Epithelial cell of prostate (primary cell): ENCODE data around the gene PLCB2.

Experiments
- DNase-seq: peaks from one replicate; pipeline ENCODE4 v3.0.0-alpha.2; 2011; ENCODE audit warnings: low read depth, low spot score
- H3K27ac ChIP-seq: fragments of 450-650 bp; 2 replicates; pipeline ENCODE4 v1.5.1; 2017; ENCODE audit warnings: mild to moderate bottlenecking

The PLCB2 gene

GRCh38 chr15:40289140-40289775 is 18.5 kb downstream of the PLCB2 start:
- DNase-seq, result no peak
- no peak overlapping the region for H3K27ac ChIP-seq

GRCh38 chr15:40287968-40288367 is 19.8 kb downstream of the PLCB2 start:
- no peak overlapping the region for H3K27ac ChIP-seq
- no peak for DNase-seq

DNA sequence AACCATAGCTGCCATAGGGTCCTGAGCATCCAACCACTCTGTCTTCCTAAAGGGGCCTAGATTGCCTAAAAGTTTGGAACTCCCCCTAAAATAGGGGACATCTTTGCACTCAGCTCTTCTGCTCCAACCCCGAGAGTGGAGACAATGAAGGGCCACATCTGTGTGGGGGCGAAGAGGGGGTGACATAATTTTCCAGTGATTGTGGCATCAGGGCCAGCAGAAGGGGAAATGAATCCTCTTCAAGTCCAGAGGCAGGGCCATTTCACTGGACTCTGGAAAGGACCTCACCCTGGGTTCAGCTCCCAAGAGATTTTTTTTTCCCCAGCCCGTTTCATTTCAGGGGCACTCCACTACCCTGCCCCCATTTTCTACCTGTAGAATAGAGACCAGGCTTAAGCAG is 20.2 kb downstream of the PLCB2 start:
- no peak for DNase-seq
- H3K27ac ChIP-seq, result no peak overlapping the region

DNA sequence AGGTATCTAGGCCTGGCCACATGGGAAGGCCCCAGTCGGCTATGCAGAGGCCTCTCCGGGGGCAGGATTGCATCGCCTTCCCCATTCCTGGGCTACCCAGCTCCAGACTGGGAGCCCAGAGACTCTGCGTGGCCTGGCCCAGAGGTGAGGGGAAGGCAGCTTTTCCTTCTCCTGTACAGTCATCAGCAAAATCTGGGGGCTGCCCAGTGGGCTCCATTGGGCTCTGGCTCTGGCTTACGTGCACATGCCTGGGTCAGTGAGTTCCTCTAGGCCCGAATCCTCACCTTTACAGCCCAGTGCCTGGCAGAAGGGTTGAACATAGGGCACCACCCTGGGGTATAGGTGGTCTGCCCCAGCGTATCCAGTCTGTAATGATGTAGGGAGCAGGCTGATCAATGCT is 20.9 kb downstream of the PLCB2 start:
- H3K27ac ChIP-seq, result no peak overlapping the region
- no peak for DNase-seq

DNA sequence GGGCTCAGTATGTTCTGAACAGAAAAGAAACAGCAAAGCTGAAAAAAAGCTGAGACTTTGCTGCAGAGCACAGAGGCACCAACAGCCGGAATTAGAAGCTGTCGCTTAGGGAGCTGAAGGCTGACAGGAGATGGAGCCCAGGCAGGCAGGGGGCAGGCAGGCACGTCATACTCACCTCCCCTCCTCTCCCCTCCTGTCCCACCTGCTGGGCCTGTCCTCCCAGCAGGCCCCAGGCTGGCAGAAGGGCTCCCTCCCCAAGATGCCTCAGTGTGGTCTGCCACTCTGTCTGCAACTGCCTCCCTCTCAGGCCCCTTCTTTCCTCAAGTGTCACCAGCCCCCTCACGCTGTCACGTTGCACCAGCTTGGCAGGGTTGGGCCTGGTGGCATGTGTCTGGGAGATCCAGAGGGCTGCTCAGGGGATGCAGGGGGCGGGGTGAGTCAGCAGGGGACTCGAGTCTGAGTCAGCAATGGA is 21.6 kb downstream of the PLCB2 start:
- no peak overlapping the region for H3K27ac ChIP-seq
- no peak for DNase-seq

- no peak for DNase-seq
- no peak overlapping the region for H3K27ac ChIP-seq
Measured at GRCh38 chr15:40285554-40286011, 22.2 kb downstream of the PLCB2 start.

- no peak overlapping the region for H3K27ac ChIP-seq
- no peak for DNase-seq
Measured at GRCh38 chr15:40285151-40285550, 22.6 kb downstream of the PLCB2 start.

DNA sequence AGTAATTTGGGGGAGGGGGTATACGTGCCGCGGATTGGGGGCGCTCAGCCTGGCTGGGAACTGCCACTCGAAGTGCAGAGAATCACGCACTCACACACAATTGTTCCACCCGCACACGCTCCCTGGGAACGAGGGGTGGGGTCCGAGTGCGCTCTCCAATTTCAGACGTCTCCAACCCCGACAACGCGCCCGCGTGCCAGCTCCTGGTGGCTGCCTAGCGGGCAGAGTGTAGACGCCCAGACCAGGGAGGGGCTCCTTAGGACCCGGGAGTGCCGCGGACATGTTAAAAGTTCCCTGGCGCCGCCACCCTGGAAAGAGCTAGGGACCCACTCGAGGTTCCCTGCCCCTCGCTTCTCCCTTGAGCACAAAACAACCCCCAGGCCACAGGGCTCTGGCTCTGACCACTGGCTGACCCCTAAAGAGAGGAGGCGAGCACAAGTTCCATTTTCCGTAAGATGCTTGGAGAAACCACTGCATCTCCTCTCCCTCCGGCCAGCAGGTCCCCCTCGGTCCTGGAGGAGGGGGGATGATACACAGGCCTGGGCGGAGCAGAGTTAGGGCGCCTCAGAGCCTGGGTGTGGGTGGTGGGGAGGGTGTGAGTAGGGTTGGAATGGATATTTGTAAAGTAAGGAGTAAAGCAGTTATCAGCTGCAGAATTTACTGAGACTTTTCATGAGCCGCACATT is 24.0 kb downstream of the PLCB2 start:
- H3K27ac ChIP-seq, result no peak overlapping the region
- no peak for DNase-seq

DNA sequence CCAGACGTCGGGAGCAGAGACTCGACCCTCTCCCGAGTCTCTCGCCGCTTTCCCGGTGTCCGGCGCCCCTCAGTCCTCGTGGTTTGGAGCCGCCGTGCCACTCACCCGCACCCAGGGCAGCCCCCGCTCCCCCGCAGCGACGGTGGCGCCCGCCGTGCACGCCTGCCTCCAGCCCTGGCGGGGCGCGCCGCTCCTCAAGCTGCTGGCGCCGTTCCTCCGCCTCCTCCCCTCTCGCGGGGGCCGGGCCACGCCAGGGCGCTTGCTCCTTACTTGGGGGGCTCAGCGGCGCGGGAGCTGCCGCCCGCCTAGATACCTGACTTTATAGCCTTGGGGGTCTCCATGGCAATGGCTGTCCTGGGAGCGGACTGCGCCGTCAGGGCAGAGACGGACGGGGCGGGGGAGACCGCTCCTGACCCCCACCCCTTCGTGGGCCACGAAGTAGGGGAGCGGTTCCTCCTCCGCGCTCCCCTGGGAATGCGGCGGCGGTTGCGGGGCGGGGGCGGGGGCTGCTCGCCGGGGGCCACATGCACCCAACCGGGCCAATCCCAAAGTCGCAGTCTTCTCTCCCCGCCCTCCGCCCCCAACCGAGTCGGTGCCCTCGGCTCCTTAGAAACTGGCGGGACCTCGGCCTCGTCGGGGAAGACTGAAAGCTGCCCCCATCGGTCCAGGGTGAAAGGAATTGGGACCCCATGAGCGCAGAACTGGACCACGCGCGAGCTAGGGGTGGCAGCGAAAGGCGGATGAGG is 24.7 kb downstream of the PLCB2 start, which contains the start of gene ANKRD63:
ANKRD63 (minus strand) TSS at position 196 of the 746 bp plus-strand sequence. CDS start 478 bp downstream, outside the sequence.
- DNase-seq, result no peak
- H3K27ac ChIP-seq, result no peak within 1 kb of the TSS

- H3K27ac ChIP-seq, result no peak overlapping the region
- no peak for DNase-seq
Measured at GRCh38 chr15:40282147-40282868, 25.4 kb downstream of the PLCB2 start.

DNA sequence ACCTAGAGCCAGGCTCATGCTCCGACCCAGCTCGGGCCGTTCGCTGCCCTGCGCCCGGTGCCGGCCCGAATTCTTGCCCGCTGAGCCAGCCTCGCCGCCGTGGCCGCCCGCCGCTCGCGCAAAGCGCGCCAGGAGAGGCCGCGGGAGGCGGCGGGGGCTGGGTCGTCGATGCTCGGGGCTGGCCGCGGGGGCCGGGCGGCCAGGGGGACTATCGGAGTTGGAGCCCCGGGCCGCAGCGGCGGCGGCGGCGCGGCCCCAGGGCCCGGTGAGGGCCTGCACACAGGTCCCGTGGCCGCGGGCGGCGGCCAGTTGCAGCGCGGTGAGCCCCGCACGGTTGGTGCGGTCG is 26.0 kb downstream of the PLCB2 start:
- no peak for DNase-seq
- H3K27ac ChIP-seq, result no peak overlapping the region

DNA sequence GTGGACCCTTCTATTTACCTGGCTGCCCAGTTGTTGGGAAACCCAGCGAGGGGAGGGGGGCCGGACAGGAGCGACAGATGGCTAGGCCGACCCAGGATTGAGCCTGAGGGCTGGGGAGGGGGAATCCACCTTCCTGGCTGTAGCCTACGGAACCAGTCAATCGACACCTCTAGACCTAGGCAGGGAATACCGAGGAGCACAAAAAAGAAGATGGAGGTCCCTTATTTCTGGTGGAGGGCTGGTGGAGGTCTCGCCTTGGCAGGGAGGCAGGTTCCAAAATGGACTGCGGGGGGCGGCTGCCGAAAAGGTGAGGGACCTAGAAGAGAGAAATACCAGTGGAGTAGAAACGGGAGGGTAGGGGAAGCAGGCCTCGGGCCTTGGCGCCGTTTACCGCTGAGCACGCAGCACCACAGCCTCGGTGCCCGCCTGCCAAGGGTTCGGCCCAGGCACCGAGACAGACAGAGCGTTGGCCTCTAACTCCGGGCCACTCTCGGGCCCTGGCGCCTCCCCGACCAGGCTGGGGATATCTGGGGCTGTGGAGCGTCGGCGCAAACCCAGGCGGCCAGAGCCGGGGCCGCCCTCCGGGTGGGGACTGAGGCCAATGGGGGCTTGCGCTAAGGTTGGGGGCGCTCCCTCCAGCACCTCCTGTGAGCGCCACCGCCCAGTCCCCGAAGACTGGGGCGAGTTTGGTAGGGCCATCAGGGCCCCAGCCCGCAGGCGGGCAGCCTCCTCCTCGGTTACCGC is 26.5 kb downstream of the PLCB2 start:
- DNase-seq, result no peak

DNA sequence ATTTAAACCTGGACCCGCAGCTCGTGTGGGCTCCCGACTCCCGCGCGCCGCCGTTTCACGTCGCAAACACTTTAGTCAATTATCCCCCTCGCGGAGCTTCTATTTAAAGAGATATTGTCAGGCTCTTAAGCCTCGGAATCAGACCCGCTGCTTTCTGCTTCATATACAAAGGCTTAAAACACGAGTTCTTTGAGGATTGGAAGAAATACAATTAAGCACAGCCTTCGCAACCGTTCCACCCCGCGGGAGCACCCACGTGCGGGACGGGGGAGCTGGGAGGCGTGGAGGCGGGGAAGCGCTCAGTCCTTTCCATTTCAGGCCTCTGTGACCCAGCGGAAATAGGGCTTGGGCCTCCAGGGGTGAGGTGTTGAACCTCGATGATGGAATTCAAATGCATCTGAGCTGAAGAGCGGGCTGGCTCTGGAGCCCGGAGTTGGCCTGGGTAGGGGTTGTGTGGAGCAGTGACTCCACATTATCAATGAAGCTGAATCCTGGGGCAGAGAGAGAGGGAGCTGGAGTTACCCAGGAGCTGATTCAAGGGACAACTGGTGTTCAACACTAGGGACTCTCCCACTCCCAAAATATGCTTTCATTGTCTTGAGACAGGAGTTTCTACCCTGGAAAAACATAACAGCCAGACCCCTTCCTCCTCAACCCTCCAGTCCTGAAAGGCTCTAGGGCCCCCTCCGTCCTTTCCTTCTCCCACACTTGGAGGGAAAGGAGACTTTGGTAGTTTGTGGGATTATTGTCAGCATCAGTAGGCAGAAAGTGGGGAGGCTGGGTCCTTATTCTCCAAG is 27.3 kb downstream of the PLCB2 start:
- DNase-seq, result no peak
- H3K27ac ChIP-seq, result no peak overlapping the region

More for the DNA sequence above, 26.5 kb downstream of the PLCB2 start:
- H3K27ac ChIP-seq, result no peak overlapping the region

GRCh38 chr15:40279437-40280141 is 28.1 kb downstream of the PLCB2 start:
- no peak overlapping the region for H3K27ac ChIP-seq
- DNase-seq, result no peak

DNA sequence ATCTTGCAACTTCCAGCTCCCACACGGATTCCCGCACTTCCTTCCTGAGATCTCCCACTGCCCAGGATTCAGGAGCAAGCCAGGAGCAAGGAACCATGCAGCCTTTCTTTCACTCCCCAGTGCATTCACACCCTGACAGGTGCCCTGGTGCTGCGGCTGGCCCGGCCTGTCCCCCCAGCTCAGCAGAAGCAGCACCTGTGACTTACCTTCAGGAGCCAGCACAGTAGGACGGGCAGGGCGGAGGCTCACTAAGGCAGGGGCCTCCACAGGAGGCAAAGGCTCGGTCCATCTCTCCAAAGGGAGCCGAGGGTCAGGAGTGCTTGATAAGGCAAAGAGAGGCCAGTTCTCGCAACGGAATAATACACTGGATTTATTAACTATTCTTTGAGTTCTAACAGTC is 29.7 kb downstream of the PLCB2 start:
- no peak overlapping the region for H3K27ac ChIP-seq
- DNase-seq, result no peak

- DNase-seq, result no peak
Measured at GRCh38 chr15:40277471-40277870, 30.3 kb downstream of the PLCB2 start.

GRCh38 chr15:40276927-40277326 is 30.8 kb downstream of the PLCB2 start:
- H3K27ac ChIP-seq, result no peak overlapping the region
- DNase-seq, result no peak

More at GRCh38 chr15:40277471-40277870, 30.3 kb downstream of the PLCB2 start:
- no peak overlapping the region for H3K27ac ChIP-seq

DNA sequence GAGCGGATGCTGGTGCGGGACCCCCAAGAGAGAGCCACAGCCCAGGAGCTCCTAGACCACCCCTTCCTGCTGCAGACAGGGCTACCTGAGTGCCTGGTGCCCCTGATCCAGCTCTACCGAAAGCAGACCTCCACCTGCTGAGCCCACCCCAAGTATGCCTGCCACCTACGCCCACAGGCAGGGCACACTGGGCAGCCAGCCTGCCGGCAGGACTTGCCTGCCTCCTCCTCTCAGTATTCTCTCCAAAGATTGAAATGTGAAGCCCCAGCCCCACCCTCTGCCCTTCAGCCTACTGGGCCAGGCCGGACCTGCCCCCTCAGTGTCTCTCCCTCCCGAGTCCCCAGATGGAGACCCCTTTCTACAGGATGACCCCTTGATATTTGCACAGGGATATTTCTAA is 31.8 kb downstream of the PLCB2 start:
- H3K27ac ChIP-seq, result no peak overlapping the region
- no peak for DNase-seq
